ENCODE measurements around the gene TMEM132C.

DNA sequence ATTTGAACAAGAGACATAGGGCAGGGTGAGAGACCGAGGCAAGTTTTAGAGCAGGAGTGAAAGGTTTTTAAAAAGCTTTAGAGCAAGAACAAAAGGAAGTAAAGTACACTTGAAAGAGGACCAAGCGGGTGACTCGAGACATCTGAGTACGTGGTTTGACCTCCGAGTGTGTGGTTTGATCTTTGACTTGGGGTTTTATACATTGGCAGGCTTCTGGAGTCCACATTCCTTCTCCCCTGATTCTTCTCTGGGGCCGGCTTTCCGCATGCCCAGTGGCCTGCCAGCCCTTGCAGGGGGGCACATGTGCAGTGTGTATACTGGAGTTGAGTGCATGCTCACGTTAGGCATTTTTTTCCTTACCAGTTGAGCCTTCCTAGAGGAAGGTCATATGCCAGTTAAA is 460.5 kb downstream of the TMEM132C start:
- TF ChIP-seq POLR2A (IDR thresholded peaks at IDR 0.05), result no peak
- TF ChIP-seq, protein P1, sequence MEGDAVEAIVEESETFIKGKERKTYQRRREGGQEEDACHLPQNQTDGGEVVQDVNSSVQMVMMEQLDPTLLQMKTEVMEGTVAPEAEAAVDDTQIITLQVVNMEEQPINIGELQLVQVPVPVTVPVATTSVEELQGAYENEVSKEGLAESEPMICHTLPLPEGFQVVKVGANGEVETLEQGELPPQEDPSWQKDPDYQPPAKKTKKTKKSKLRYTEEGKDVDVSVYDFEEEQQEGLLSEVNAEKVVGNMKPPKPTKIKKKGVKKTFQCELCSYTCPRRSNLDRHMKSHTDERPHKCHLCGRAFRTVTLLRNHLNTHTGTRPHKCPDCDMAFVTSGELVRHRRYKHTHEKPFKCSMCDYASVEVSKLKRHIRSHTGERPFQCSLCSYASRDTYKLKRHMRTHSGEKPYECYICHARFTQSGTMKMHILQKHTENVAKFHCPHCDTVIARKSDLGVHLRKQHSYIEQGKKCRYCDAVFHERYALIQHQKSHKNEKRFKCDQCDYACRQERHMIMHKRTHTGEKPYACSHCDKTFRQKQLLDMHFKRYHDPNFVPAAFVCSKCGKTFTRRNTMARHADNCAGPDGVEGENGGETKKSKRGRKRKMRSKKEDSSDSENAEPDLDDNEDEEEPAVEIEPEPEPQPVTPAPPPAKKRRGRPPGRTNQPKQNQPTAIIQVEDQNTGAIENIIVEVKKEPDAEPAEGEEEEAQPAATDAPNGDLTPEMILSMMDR (IDR thresholded peaks at IDR 0.05), result no peak

All from esophagus squamous epithelium (tissue), 4 donors.